Skeletal muscle cell (primary cell): Measurements from ENCODE around the gene ATP5IF1.

Experiments
- DNase-seq: peaks from one replicate; pipeline ENCODE4 v3.0.0-alpha.2; 2010; ENCODE audit warnings: low read depth
- H3K4me3 ChIP-seq: 2 replicates; pipeline ENCODE4 v1.5.1; 2011; ENCODE audit warnings: low read depth, mild to moderate bottlenecking, control low read depth, low read length, moderate library complexity

Gene ATP5IF1

DNA sequence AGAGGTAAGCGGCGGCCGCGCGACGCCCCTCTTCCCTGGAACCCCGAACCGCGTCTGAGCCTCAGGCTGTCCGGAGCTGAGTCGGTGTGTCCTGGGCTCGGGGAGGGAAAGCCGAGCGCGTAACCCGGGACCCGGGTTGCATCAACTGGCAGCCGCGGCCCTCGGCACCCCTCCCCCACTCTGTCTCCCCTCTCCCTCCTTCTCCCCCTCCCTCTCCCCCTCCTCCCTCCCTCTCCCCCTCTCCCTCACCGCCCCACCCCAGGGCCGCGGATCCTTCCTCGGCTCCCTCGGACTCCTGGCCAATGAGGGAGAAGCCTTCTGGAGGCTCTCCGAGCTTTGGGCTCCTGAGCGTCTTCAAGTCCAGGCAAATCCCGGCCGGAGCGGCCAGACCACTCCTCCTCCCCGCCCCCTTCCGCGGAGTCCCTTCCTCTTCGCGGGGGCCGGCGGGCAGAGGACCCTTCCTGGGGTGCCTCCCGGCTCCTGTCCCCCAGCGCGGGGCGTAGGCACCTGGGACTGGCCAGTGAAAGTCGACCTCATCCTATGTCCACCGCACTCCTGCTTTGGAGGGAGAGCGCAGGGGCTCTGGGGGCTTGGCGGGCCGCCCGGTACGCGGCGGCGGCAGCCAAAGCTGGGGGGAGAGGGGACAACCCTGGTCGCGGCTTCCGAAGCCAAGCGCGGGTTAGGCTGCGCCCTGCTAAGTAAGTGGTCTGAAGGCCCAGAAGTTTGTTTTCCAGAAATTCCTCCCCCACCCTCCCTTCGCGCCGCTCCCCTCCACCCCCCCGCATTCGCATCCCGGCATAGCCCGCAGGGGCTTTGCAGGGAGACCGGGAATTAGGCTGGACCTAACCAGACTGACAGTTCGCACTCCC lies 24.2 kb downstream of the ATP5IF1 start:
- H3K4me3 ChIP-seq = peak overlapping the region; percentile 97
- peak; percentile 75 for DNase-seq

DNA sequence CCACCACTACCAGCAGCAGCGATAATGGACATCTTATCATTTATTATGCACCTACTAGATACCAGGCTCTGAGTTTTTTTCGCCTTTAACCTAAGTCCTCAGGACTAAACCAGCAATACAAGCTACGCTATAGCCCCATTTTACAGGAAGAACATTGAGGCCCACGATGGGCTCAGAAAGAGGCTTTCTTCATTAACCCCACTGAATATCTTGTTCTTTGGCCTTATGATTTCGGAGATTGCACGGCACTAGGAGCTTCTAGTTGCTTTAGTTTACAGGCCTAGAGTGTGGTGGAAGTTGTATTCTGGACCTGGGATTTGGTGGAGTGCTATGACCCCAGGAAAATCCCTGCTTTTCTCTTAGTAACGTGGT lies 24.9 kb downstream of the ATP5IF1 start:
- no peak for DNase-seq
- H3K4me3 ChIP-seq = peak overlapping the region; percentile 97

DNA sequence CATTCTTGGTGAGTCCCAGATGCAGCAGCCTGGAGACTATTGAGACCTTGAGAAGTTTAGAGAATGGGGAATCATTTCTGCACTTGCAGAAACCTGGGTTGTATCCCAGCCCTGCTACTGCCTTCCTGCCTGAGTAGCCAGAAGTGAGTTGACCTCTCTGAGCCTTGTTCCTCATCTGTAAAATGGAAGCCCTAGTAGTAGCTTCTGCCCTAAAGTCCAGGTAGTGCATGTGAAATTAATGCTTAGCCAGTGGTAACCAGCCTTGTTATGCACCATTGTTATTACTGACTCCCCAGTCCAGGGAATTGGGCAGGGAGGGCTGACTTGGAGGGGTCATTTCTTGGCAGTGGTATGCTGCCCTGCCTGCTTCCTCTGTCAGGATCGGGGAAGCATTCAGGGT lies 29.0 kb downstream of the ATP5IF1 start:
- H3K4me3 ChIP-seq = no peak overlapping the region
- DNase-seq = no peak

DNA sequence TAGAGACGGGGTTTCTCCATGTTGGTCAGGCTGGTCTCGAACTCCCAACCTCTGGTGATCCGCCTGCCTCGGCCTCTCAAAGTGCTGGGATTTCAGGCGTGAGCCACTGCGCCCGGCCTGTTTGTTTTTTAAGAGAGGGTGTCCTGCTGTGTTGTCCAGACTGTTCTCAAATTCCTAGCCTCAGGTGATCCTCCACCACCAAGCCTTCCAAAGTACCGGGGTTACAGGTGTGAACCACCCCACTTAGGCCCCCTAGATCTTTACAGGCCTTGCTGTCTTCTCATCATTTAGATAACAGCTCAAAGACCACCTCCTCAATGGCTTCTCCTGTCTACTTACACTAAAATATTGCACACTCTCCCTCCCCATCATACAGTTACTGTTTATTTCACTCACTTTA lies 29.7 kb downstream of the ATP5IF1 start:
- DNase-seq = no peak
- H3K4me3 ChIP-seq = no peak overlapping the region

DNA sequence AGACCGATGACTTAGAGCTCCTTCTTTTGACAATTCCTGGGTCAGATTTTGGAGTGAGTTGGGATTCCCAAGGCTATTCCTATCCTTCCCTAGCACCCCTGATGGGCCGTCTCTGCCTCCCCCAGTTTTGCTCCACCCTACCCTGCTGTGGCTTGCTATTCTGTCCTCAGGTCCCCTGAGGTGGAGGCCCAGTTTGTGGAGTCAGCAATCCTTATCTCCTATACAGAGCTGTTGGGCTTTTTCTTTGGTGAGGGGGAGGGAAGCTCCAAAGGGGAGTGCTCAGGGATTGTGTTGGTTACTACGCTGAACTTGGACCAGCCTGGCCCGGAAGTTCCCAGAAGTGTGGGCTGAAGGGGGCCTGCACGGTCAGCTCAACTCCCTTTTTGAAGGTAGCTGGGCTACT lies 31.0 kb downstream of the ATP5IF1 start:
- no peak overlapping the region for H3K4me3 ChIP-seq
- DNase-seq = no peak

DNA sequence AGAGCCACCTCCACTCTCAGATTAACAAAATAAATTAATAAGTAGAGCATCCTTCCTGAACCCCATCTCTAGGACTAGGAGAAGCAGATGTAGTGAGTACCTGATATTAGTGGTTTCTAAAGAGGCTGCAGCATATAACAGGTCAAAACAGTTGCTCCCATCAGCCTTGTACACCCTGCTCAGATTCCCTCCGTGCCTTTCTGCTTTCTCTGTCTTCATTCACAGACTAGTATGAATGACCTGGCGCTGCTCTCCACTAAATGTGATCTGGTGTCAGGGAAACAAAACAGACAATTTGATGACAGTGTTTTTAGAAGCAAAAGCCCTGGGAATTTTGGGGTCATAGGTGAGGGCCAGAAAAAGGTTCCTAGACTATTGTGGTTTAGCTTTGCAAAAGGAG lies 31.7 kb downstream of the ATP5IF1 start:
- no peak for DNase-seq

DNA sequence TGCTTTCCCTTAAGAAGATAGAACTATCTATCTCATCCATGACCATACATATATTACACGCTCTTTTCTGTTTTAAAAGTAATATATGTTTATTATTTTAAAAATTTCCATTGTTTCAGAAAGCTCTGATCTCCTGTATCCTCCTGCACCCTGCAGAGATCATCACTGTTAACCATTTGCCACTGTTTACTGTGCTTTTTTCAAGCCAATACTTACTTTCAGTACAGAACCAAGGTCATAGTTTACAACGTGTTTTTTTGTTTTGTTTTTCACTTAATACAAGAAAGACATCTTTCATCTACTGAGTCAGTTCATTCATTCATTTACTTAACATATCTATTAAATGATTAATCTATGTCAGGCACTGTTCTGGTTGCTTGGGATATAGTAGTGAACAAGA lies 33.6 kb downstream of the ATP5IF1 start:
- no peak for DNase-seq
- H3K4me3 ChIP-seq = no peak overlapping the region

More for the DNA sequence above, 31.7 kb downstream of the ATP5IF1 start:
- H3K4me3 ChIP-seq = no peak overlapping the region

DNA sequence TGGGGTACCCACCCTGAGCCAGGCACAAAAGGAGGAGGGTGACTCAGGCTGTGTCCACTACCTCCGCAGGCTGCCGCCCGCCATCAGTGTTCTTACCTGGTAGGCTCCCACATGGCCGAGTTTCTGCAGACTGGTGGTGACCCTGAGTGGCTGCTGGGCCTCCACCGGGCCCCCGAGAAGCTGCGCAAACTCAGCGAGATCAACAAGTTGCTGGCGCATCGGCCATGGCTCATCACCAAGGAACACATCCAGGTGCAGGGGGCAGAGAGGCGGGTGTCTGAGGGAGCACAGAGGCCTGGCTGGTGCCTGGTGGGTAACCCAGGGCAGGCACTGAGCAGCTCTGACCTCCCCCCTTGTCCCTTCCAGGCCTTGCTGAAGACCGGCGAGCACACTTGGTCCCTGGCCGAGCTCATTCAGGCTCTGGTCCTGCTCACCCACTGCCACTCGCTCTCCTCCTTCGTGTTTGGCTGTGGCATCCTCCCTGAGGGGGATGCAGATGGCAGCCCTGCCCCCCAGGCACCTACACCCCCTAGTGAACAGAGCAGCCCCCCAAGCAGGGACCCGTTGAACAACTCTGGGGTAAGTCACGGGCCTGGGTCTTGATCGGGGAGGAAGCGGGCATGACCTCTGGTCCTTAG lies 36.4 kb downstream of the ATP5IF1 start:
- no peak for DNase-seq

DNA sequence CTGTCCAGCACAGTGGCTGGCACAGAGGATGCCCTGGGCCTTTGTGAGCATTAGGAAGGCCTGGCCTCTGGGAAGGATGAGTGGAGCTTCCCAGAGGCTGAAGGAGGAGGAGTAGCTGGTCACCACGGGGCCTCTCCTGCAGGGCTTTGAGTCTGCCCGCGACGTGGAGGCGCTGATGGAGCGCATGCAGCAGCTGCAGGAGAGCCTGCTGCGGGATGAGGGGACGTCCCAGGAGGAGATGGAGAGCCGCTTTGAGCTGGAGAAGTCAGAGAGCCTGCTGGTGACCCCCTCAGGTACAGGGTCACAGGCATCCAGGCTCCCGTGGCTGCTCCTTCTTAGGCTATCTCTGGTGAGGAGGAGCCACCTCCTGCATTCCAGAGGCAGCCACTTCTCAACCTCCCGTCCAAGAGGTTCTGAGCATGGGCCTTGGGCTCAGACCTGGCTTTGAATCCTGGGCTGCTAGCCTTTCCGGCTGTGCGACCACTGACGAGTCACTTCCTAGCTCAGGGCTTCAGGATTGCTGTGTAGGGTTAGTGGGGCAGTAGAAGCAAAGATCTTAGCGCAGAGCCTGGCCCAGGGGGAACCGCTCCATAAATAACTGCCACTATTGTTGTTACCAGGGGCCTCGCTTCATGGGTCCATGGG lies 37.4 kb downstream of the ATP5IF1 start:
- H3K4me3 ChIP-seq = no peak overlapping the region
- no peak for DNase-seq

More for the DNA sequence above, 36.4 kb downstream of the ATP5IF1 start:
- no peak overlapping the region for H3K4me3 ChIP-seq

DNA sequence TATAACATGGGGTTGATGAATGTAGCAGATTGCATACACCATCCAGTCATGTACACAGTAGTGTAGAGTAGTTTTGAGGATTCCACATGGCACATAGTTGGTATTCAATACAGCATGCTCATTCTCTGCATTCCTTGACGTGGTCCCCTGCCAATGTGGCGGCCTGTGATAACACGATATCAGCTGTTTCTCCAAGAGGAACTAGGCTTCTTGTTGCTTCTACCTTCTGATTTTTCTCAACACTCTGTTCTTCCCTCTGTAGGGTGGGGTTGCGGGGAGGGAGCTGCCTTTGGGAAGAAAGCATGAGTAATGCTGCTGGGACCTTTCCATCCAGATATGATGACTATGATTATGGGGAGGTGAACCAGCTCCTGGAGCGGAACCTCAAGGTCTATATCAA lies 42.8 kb downstream of the ATP5IF1 start:
- DNase-seq = no peak
- H3K4me3 ChIP-seq = no peak overlapping the region

DNA sequence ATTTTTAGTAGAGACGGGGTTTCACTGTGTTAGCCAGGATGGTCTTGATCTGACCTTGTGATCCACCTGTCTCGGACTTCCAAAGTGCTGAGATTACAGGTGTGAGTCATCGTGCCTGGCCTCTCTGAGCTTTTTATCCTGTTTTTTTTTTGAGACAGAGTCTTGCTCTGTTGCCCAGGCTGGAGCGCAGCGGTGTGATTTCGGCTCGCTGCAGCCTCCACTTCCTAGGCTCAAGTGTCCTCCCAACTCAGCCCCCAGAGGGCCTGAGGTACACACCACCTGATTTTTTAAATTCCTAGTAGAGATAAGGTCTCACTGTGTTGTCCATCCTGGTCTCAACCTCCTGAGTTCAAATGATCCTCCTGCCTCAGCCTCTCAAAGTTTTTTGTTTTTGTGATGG lies 43.8 kb downstream of the ATP5IF1 start:
- H3K4me3 ChIP-seq = no peak overlapping the region
- DNase-seq = no peak

DNA sequence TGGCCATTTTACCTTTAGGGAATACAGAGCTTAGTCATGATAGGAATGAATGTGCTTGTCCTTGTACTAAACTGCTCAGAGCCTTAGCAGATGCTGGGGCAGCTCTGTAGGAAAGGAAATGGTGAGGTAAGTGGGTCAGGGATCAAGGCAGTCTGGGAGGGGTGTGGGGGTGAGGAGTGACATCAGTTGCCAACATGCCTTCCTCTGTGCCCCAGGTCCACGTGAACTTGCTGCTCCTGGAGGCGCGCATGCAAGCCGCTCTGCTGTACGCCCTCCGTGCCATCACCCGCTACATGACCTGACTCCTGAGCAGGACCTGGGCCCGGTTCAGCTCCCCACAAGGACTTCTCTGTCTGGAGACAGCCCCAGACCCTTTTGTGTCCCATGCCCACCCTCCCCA lies 44.6 kb downstream of the ATP5IF1 start:
- no peak for DNase-seq
- no peak overlapping the region for H3K4me3 ChIP-seq

DNA sequence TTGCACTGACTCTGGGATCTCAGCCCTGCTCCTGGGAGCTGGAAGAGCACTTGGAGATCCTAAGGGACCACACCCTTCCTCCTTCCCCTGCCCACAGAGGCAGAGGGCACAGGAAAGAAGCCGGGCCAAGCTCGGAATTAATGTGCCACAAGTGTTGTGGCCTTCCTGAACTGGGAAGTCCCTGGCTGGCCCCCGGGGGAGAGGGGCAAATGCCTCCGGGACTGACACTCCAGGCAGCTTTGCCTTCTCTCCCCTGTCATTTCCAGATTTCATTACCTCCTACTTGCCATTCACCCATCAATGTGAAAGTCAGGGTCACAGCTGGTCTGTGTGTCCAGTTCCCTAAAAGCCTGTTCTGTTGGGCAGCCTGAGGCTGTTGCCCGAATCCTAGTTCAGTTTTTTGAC lies 45.1 kb downstream of the ATP5IF1 start:
- DNase-seq = no peak

DNA sequence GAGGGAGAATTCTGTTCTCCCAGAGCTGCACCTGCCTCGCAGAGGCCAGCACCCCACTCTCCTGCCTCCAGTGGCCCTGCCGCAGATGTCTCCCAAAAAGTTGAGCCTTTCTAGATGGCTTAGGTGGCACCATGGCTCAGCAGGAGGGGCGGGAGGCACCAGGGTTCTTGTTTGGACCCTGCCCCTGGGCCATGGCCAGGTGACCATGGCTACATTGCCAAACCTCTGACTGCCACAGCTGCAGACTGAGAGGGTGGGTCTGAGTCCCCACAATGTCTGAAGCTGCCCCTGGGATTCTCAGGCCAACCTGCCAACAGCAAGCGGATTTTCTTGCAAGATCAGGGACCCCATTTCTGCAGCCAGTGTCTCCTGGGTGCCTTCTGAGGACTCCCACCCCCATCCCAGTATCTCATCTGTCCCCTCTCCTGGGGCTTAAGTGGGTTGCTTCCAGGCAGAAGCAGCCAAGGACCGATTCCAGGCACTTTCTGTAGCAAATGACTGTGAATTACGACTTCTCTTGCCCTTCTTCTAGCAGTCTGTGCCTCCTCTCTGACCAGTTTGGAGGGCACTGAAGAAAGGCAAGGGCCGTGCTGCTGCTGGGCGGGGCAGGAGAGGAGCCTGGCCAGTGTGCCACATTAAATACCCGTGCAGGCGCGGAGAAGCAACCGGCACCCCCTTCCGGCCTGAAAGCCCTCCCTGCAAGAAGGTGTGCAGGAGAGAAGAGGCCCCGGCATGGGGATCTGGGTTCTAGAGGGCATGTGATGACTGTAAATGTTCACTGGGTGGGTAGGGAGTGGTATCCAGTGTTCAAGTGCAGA lies 45.9 kb downstream of the ATP5IF1 start:
- no peak overlapping the region for H3K4me3 ChIP-seq
- no peak for DNase-seq

More for the DNA sequence above, 45.1 kb downstream of the ATP5IF1 start:
- no peak overlapping the region for H3K4me3 ChIP-seq

DNA sequence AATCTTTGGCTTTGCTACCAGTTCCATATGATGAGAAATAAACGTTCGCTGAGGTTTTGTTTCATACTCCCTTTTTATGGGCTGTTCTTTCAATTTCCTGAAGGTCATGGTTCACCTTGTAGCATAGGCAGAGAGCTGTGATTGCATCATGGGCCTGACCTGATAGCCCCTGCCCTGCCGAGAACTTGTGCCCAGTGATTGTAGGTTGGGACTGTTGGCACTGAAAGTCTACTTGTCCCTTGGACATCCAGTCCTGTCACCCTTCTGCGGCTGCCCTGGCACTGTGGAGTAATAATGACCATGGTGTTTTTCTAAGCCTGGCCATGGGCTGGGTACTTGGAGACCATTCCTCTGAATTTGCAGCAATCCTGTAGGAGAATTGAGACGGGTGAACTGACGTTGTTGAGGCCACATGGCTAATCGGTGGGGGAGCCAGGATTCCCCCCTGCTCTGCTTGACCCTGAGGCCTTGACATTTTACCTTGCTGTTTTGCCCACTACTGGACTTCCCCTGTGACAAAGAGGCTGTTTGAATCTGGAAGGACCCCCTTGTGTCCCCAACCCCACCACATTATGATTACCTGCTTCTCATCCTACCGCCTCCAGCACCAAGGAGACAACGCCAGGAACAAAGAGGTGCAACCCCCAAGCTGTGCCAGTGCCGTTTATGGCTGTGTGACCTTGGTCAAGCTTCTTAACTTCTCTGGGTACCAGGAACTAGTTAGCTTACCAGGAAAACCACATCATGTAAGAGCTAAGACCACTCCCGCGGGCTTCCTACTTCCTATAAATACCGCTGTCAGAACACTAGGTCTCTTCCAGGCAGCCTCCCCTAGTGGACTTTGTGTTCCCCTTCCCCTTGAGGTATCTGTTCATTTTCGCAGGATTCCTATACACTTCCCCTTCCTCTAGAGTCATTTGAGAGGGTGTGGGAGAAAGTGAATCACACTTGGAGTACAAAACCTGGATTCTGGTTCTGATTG lies 46.8 kb downstream of the ATP5IF1 start:
- no peak overlapping the region for H3K4me3 ChIP-seq
- no peak for DNase-seq

DNA sequence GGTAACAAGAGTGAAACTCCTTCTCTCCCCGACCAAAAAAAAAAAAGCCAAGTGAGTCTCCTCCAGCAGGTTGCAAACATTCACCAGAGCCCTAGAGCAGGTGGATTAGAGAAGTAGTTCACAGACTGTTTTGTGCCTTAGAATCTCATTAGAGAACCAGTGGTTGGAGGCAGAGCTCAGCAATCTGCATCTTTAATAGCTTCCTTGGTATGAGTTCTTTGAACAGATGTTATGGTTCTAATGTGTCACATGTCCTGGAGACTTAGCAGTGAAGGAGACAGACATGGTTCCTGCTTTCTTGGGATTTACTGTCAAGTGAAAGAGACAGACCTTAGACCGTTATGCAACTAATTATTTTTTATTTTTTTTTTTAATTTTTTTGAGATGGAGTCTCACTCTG lies 50.2 kb downstream of the ATP5IF1 start:
- no peak for DNase-seq

More for the DNA sequence above, 50.2 kb downstream of the ATP5IF1 start:
- H3K4me3 ChIP-seq = no peak overlapping the region
